ENCODE data around the gene ZNF281. TPM values are rescaled to one million over a fixed set of nuclear protein-coding genes. Genes with fewer than 3 reads are reported as not detected.
"Not testable (repeated sequence)": the region's sequence is repeated elsewhere in the genome, so short reads cannot be mapped to it uniquely, and the experiment has no call there.

The ZNF281 gene
- total RNA-seq, 1 donor from 2014 or later, result 47.1 TPM

- H3K9me3 ChIP-seq (ENCODE audit: low read depth), result no peaks in the 10 kb centered on the region
- no peaks in the 10 kb centered on the region for H4K20me1 ChIP-seq (ENCODE audit: low read depth)
- no peak for TF ChIP-seq EZH2 (IDR thresholded peaks at IDR 0.05)
- TF ChIP-seq, protein P1, sequence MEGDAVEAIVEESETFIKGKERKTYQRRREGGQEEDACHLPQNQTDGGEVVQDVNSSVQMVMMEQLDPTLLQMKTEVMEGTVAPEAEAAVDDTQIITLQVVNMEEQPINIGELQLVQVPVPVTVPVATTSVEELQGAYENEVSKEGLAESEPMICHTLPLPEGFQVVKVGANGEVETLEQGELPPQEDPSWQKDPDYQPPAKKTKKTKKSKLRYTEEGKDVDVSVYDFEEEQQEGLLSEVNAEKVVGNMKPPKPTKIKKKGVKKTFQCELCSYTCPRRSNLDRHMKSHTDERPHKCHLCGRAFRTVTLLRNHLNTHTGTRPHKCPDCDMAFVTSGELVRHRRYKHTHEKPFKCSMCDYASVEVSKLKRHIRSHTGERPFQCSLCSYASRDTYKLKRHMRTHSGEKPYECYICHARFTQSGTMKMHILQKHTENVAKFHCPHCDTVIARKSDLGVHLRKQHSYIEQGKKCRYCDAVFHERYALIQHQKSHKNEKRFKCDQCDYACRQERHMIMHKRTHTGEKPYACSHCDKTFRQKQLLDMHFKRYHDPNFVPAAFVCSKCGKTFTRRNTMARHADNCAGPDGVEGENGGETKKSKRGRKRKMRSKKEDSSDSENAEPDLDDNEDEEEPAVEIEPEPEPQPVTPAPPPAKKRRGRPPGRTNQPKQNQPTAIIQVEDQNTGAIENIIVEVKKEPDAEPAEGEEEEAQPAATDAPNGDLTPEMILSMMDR (IDR thresholded peaks at IDR 0.05), result no peak
- TF ChIP-seq EZH2phosphoT487 (IDR thresholded peaks at IDR 0.05), result no peak
- H2AFZ ChIP-seq (replicated peaks), result no peak overlapping the region
- DNase-seq (ENCODE audit: low spot score), result no peak
- peaks cover 22% of the 10 kb centered on the region for H3F3A ChIP-seq (ENCODE audit: low read depth)
- peaks cover 10% of the 10 kb centered on the region for H3K79me2 ChIP-seq (ENCODE audit: low read depth)
- H3K4me2 ChIP-seq, result no peak overlapping the region
- Mint-ChIP-seq H3K9me3 (peaks cover 2% of the 10 kb centered on the region), H3K4me3 (no peak overlapping the region), H3K4me1 (peaks cover 10% of the 10 kb centered on the region), H3K36me3 (no peaks in the 10 kb centered on the region), H3K27ac (no peak overlapping the region), H3K27me3 (ENCODE audit: insufficient read depth, low read depth) (peaks cover 2% of the 10 kb centered on the region)
- H3K36me3 ChIP-seq, result no peaks in the 10 kb centered on the region
- no peak overlapping the region for H3K4me3 ChIP-seq
- peaks cover 14% of the 10 kb centered on the region for H3K4me1 ChIP-seq
- H3K27ac ChIP-seq, result no peak overlapping the region
- no peak overlapping the region for H3K9ac ChIP-seq
- no peaks in the 10 kb centered on the region for H3K27me3 ChIP-seq
These were observed 5.4 kb upstream of the ZNF281 start for GRCh38 chr1:200415227-200415626.

DNA sequence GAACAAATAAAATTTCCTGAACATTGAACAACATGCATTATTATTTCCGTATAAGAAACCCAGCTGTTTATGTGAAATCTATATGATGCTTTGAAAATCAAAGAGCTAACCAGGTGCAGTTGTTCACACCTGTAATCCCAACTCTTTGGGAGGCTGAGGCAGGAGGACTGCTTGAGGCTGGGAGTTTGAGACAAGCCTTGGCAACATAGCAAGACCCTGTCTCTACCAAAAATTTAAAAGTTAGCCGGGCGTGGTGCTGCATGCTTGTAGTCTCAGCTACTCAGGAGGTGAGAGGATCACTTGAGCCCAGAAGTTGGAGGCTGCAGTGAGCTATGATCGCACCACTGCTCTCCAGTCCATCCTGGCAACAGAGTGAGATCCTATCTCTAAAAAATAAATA, 4.8 kb upstream of the ZNF281 start:
- Histone ChIP-seq H3K9me3 (ENCODE audit: low read depth) (no peaks in the 10 kb centered on the region), H3K27ac (no peak overlapping the region), H3K4me3 (no peak overlapping the region), H3K4me2 (no peak overlapping the region), H4K20me1 (ENCODE audit: low read depth) (no peaks in the 10 kb centered on the region), H3K79me2 (ENCODE audit: low read depth) (peaks cover 12% of the 10 kb centered on the region), H3K4me1 (peaks cover 14% of the 10 kb centered on the region), H3F3A (ENCODE audit: low read depth) (peaks cover 23% of the 10 kb centered on the region), H2AFZ (replicated peaks) (no peak overlapping the region), H3K36me3 (no peaks in the 10 kb centered on the region), H3K9ac (no peak overlapping the region), H3K27me3 (no peaks in the 10 kb centered on the region)
- no peak overlapping the region for H3K4me3 Mint-ChIP-seq
- TF ChIP-seq EZH2phosphoT487 (IDR thresholded peaks at IDR 0.05) (no peak), EZH2 (IDR thresholded peaks at IDR 0.05) (no peak)
- TF ChIP-seq, protein P1 (IDR thresholded peaks at IDR 0.05), result no peak
- peaks cover 5% of the 10 kb centered on the region for H3K27me3 Mint-ChIP-seq (ENCODE audit: insufficient read depth, low read depth)
- no peak overlapping the region for H3K27ac Mint-ChIP-seq
- H3K36me3 Mint-ChIP-seq, result peaks cover 2% of the 10 kb centered on the region
- no peak for DNase-seq (ENCODE audit: low spot score)
- peaks cover 2% of the 10 kb centered on the region for H3K9me3 Mint-ChIP-seq
- peaks cover 14% of the 10 kb centered on the region for H3K4me1 Mint-ChIP-seq

- H2AFZ ChIP-seq (replicated peaks); H3K9me3 Mint-ChIP-seq; H3K27me3 Mint-ChIP-seq (ENCODE audit: insufficient read depth, low read depth); H3K36me3 ChIP-seq; H3K27ac ChIP-seq; H3K36me3 Mint-ChIP-seq; DNase-seq (ENCODE audit: low spot score); H3K27ac Mint-ChIP-seq; H3K9me3 ChIP-seq (ENCODE audit: low read depth); H3K4me3 Mint-ChIP-seq; H4K20me1 ChIP-seq (ENCODE audit: low read depth); H3K9ac ChIP-seq; H3K4me3 ChIP-seq; H3K27me3 ChIP-seq; H3K4me2 ChIP-seq: not testable (repeated sequence)
- Histone ChIP-seq H3K4me1 (peaks cover 16% of the 10 kb centered on the region), H3F3A (ENCODE audit: low read depth) (peaks cover 23% of the 10 kb centered on the region), H3K79me2 (ENCODE audit: low read depth) (peaks cover 21% of the 10 kb centered on the region)
- peaks cover 18% of the 10 kb centered on the region for H3K4me1 Mint-ChIP-seq
These were observed 3.9 kb upstream of the ZNF281 start for GRCh38 chr1:200413766-200414165.

DNA sequence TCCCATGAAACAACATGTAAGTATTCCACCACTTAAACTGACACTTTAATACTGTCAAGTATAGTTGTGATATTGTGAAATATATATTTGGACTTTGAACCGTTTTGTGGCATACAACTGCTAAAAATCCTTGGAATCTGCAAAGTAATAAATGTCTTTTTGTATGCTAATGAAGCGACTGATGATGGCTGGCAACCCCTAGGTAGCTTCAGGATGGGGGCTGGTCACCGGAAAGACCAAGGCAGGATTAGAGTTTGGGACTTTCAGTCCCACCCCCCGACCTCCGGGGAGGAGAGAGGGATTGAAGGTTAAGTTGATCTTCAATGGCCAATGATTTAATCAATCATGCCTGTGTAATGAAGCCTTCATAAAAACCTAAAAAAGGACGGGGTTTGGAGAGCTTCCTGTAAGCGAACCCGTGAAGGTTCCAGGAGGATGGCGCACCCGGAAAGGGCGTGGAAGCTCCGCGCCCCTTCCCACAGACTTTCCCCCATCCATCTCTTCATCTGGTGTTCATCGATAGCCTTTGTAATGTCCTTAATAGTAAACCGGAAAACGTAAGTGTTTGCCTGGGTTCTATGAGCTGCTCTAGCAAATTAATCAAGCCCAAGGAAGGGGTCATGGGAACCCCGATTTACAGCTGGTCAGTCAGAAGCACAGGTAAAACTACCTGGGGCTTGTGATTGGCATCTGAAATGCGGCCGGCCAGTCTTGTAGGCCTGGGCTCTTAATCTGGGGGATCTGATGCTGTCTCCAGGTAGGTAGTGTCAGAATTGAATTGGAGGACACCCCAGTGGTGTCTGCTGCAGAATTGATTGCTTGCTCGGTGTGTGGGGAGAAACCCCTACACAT, 1.8 kb upstream of the ZNF281 start:
- Histone ChIP-seq H3K79me2 (ENCODE audit: low read depth) (peaks cover 42% of the 10 kb centered on the region), H3K36me3 (peaks cover 3% of the 10 kb centered on the region), H3F3A (ENCODE audit: low read depth) (peaks cover 23% of the 10 kb centered on the region), H4K20me1 (ENCODE audit: low read depth) (peaks cover 26% of the 10 kb centered on the region), H3K9ac (peak overlapping the region; percentile 18), H2AFZ (replicated peaks) (peak overlapping the region; percentile 99), H3K4me1 (peaks cover 26% of the 10 kb centered on the region), H3K27me3 (no peaks in the 10 kb centered on the region), H3K27ac (no peak overlapping the region), H3K4me2 (peak overlapping the region; percentile 85), H3K9me3 (ENCODE audit: low read depth) (no peaks in the 10 kb centered on the region), H3K4me3 (peak overlapping the region; percentile 86)
- peaks cover 33% of the 10 kb centered on the region for H3K4me1 Mint-ChIP-seq
- no peak overlapping the region for H3K27ac Mint-ChIP-seq
- TF ChIP-seq EZH2phosphoT487 (IDR thresholded peaks at IDR 0.05) (no peak), EZH2 (IDR thresholded peaks at IDR 0.05) (no peak)
- TF ChIP-seq, protein P1 (IDR thresholded peaks at IDR 0.05), result no peak
- peaks cover 5% of the 10 kb centered on the region for H3K27me3 Mint-ChIP-seq (ENCODE audit: insufficient read depth, low read depth)
- peaks cover 22% of the 10 kb centered on the region for H3K9me3 Mint-ChIP-seq
- peak overlapping the region; percentile 68 for H3K4me3 Mint-ChIP-seq
- peaks cover 27% of the 10 kb centered on the region for H3K36me3 Mint-ChIP-seq
- DNase-seq (ENCODE audit: low spot score), result peak; percentile 34
